B cell (primary cell): ENCODE data around the gene CHRNA4. TPM values are rescaled to one million over a fixed set of nuclear protein-coding genes. Genes with fewer than 3 reads are reported as not detected.

Experiments
- ATAC-seq: fragments of 200-7000 bp; cut with Tn5 transposase; one replicate; pipeline ENCODE4 v1.10.0; 2021; ENCODE audit warnings: low read depth, mild to moderate bottlenecking, moderate number of reproducible peaks, moderate library complexity
- CTCF ChIA-PET: fragments of 350-600 bp; sonication (Branson Sonifier 250); formaldehyde crosslinking; loops from one replicate; lab custom pipeline; 2021; ENCODE audit warnings: antibody characterized with exemption, inconsistent platforms; lab: Charles Lee
- POLR2A ChIA-PET: fragments of 350-600 bp; sonication (Branson Sonifier 250); formaldehyde crosslinking; loops from one replicate; lab custom pipeline; 2021; ENCODE audit warnings: antibody characterized with exemption; lab: Charles Lee
- DNase-seq: peaks from one replicate; pipeline ENCODE4 v3.0.0; 2013
- H2AFZ ChIP-seq: 2 replicates; pipeline ENCODE4 v1.6.1; 2012; ENCODE audit warnings: mild to moderate bottlenecking, low read depth, low read length; ENCODE audit not compliant: insufficient read depth, poor library complexity, severe bottlenecking
- H3K27ac ChIP-seq, 2 donors: 1 replicate in 1 of 2; 2 replicates in 1 of 2; pipeline ENCODE4 v1.5.1; 2012 to 2013; ENCODE audit warnings: low read length in 2 of 2, mild to moderate bottlenecking in 2 of 2, moderate library complexity in 1 of 2
- H3K27me3 ChIP-seq, 4 experiments: fragments of 200-600 bp in 1 of 4; sonication (generic) in 1 of 4; replicated peaks in 1 of 4; 1 replicate in 2 of 4; 2 replicates in 2 of 4; pipeline versions ENCODE4 v1.6.1 to v1.7.0; 2013 to 2016; ENCODE audit warnings: low read length in 3 of 4, mild to moderate bottlenecking in 2 of 4, mixed read lengths in 1 of 4, moderate library complexity in 1 of 4; ENCODE audit not compliant: insufficient read depth in 4 of 4, control insufficient read depth in 3 of 4; ENCODE audit errors: control extremely low read depth in 1 of 4
- H3K36me3 ChIP-seq, 2 experiments: replicated peaks in 1 of 2; 1 replicate in 1 of 2; 2 replicates in 1 of 2; pipeline versions ENCODE4 v1.6.1 to v1.7.1; 2013; ENCODE audit warnings: low read length in 1 of 2; ENCODE audit not compliant: insufficient read depth in 2 of 2, control insufficient read depth in 1 of 2; ENCODE audit errors: control extremely low read depth in 1 of 2, extremely low read depth in 1 of 2
- H3K4me1 ChIP-seq, 2 donors: fragments of 200-600 bp in 1 of 2; sonication (generic) in 1 of 2; 1 replicate in 1 of 2; 2 replicates in 1 of 2; pipeline versions ENCODE4 v1.5.1 to v1.6.1; 2013 to 2017; ENCODE audit warnings: low read length in 2 of 2; ENCODE audit not compliant: control insufficient read depth in 2 of 2, insufficient read depth in 2 of 2
- H3K4me2 ChIP-seq: replicated peaks from 2 replicates; pipeline ENCODE3; 2012; ENCODE audit warnings: mild to moderate bottlenecking, low read depth, low read length; ENCODE audit not compliant: poor library complexity, severe bottlenecking
- H3K4me3 ChIP-seq, 5 experiments: fragments of 200-600 bp in 1 of 5; sonication (generic) in 1 of 5; 1 replicate in 3 of 5; 2 replicates in 2 of 5; pipeline versions ENCODE4 v1.5.1 to v1.7.0; 2011 to 2016; ENCODE audit warnings: low read length in 4 of 5, mild to moderate bottlenecking in 4 of 5, low read depth in 2 of 5, control low read depth in 1 of 5, moderate library complexity in 1 of 5; ENCODE audit not compliant: insufficient read depth in 1 of 5; ENCODE audit errors: control extremely low read depth in 1 of 5, extremely low read depth in 1 of 5
- H3K79me2 ChIP-seq: fragments of 200-600 bp; sonication (generic); one replicate; pipeline ENCODE4 v1.6.0; 2016; ENCODE audit warnings: low read length; ENCODE audit not compliant: control insufficient read depth, insufficient read depth
- H3K9ac ChIP-seq: fragments of 200-600 bp; sonication (generic); 2 replicates; pipeline ENCODE4 v1.6.1; 2017; ENCODE audit warnings: mild to moderate bottlenecking, low read length, moderate library complexity
- H3K9me3 ChIP-seq, 3 donors: one replicate each; pipeline versions ENCODE4 v1.6.1 to v1.7.1; 2013; ENCODE audit warnings: low read length in 2 of 3; ENCODE audit not compliant: control insufficient read depth in 2 of 3, insufficient read depth in 1 of 3; ENCODE audit errors: control extremely low read depth in 1 of 3
- H4K20me1 ChIP-seq: 2 replicates; pipeline ENCODE4 v1.6.0; 2012; ENCODE audit warnings: mild to moderate bottlenecking, low read length; ENCODE audit not compliant: insufficient read depth, control insufficient read depth, poor library complexity, severe bottlenecking
- H3K27ac Mint-ChIP-seq: one replicate; pipeline ENCODE4 v1.8.0; 2021; ENCODE audit warnings: mixed read lengths
- H3K27me3 Mint-ChIP-seq: one replicate; pipeline ENCODE4 v1.8.0; 2021; ENCODE audit warnings: mixed read lengths
- H3K4me1 Mint-ChIP-seq: one replicate; pipeline ENCODE4 v1.8.0; 2021; ENCODE audit warnings: mixed read lengths
- H3K4me3 Mint-ChIP-seq: one replicate; pipeline ENCODE4 v1.8.0; 2021; ENCODE audit warnings: mixed read lengths
- H3K9me3 Mint-ChIP-seq: one replicate; pipeline ENCODE4 v1.8.0; 2022; ENCODE audit warnings: mixed read lengths; ENCODE audit not compliant: insufficient read depth
- EZH2 ChIP-seq: IDR thresholded peaks from 2 replicates; pipeline ENCODE4 v1.6.1; 2012; ENCODE audit warnings: borderline replicate concordance, low read depth, mild to moderate bottlenecking, moderate library complexity, low read length; ENCODE audit not compliant: insufficient read depth, poor library complexity, severe bottlenecking
- WGBS: methylation state at CpG from one replicate; pipeline ENCODE4 v1.1.5; 2013; ENCODE audit warnings: missing lambda C conversion rate; ENCODE audit not compliant: insufficient coverage; 5-methylcytosine and 5-hydroxymethylcytosine counted together
- intact Hi-C: fragments of 100-400 bp; cut with micrococcal nuclease; formaldehyde crosslinking; loops from one replicate; pipeline ENCODE4 v1.10.0; 2022
- polyA plus RNA-seq: library from polyadenylated mRNA; depleted of rRNA; stranded (reverse); fragments of >200 nt; gene quantifications from 2 replicates; pipeline ENCODE4 v1.2.3, GENCODE V29; 2012
- total RNA-seq, 2 donors: library from RNA; stranded (reverse); fragments of 120-200 nt in 1 of 2; gene quantifications; 1 replicate in 1 of 2; 2 replicates in 1 of 2; pipeline versions ENCODE4 v1.2.3 to v1.2.4, GENCODE V29; 2013 to 2022
- TF ChIP-seq, protein P1 (sequence below): fragments of 200-600 bp; IDR thresholded peaks from one replicate; pipeline ENCODE4 v1.8.0; 2022; ENCODE audit warnings: antibody characterized with exemption, mild to moderate bottlenecking

CHRNA4 gene
- total and polyA plus RNA-seq, 2 donors (not counting 1 experiment from before 2014, with no cell fraction given): not detected

DNA sequence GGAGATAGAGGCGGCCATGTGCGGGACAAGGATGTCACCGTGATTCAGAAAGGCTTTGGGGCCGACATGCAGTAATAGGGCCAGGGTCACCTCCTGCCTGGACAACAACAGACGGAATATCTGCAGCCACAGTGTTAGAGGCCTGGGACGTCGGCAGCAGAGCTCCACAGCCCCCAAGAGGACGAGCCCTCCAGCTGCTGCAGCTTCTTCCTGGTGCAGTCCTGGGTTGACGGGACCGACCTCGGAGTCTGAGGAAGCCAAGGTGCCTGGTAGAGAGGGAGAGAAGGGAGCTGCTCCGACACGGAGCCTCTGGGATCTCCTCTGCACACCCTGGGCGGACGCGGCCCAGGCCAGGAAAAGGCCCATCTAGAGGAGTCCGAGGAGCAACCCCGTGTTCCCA, 23.2 kb upstream of the CHRNA4 start:
- WGBS: 94% methylated on average over 17 of the region's 18 CpGs
- DNase-seq: no peak
- Histone ChIP-seq H3K4me1 (no peaks in the 10 kb centered on the region), H3K4me2 (no peak overlapping the region), H3K9me3 (peaks cover 0 to 49% (median 16%) of the 10 kb centered on the region in 3 donors), H3K27me3 (peaks cover 0 to 12% (median 0%) of the 10 kb centered on the region in 4 experiments), H3K4me3 (no peak overlapping the region), H3K79me2 (no peaks in the 10 kb centered on the region), H3K36me3 (no peaks in the 10 kb centered on the region), H3K9ac (no peak overlapping the region), H4K20me1 (no peaks in the 10 kb centered on the region), H3K27ac (no peak overlapping the region), H2AFZ (no peak overlapping the region)
- intact Hi-C loops: no loop called here
- TF ChIP-seq, protein P1, sequence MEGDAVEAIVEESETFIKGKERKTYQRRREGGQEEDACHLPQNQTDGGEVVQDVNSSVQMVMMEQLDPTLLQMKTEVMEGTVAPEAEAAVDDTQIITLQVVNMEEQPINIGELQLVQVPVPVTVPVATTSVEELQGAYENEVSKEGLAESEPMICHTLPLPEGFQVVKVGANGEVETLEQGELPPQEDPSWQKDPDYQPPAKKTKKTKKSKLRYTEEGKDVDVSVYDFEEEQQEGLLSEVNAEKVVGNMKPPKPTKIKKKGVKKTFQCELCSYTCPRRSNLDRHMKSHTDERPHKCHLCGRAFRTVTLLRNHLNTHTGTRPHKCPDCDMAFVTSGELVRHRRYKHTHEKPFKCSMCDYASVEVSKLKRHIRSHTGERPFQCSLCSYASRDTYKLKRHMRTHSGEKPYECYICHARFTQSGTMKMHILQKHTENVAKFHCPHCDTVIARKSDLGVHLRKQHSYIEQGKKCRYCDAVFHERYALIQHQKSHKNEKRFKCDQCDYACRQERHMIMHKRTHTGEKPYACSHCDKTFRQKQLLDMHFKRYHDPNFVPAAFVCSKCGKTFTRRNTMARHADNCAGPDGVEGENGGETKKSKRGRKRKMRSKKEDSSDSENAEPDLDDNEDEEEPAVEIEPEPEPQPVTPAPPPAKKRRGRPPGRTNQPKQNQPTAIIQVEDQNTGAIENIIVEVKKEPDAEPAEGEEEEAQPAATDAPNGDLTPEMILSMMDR: no peak
- TF ChIP-seq EZH2: no peak
- POLR2A ChIA-PET: no interaction called here
- peaks cover 8% of the 10 kb centered on the region for H3K9me3 Mint-ChIP-seq
- no peak for ATAC-seq
- H3K4me1 Mint-ChIP-seq: no peaks in the 10 kb centered on the region
- H3K27me3 Mint-ChIP-seq: no peaks in the 10 kb centered on the region
- no peak overlapping the region for H3K4me3 Mint-ChIP-seq
- no peak overlapping the region for H3K27ac Mint-ChIP-seq
- CTCF ChIA-PET: no interaction called here

DNA sequence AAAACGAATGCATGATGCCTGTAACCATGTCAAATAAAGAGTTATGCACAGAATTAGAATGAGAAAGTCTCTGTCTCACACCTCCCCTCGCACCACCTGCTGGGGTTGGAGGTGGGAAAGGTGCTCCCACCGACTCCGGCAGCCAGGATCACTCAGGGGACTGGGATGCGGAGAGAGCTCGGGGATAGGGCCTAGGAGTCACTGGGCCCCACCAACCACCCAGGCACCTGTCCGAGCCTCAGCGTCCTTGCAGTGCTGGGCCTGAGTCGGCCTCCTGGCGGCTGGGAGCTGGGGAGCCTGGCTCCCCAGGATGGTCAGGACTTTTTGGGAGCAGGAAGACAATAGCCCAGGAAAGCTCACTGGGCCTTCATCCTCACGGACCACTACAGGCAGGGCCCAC, 22.4 kb upstream of the CHRNA4 start:
- peaks cover 0 to 49% (median 16%) of the 10 kb centered on the region in 3 donors for H3K9me3 ChIP-seq
- no peaks in the 10 kb centered on the region for H3K4me1 ChIP-seq
- no peak for TF ChIP-seq EZH2
- TF ChIP-seq, protein P1: no peak
- H3K27ac ChIP-seq: no peak overlapping the region
- ATAC-seq (no peak), DNase-seq (no peak)
- H3K79me2 ChIP-seq: no peaks in the 10 kb centered on the region
- H3K4me1 Mint-ChIP-seq: no peaks in the 10 kb centered on the region
- H3K9ac ChIP-seq: no peak overlapping the region
- intact Hi-C loops: no loop called here
- H3K27ac Mint-ChIP-seq: no peak overlapping the region
- peaks cover 0 to 14% (median 0%) of the 10 kb centered on the region in 4 experiments for H3K27me3 ChIP-seq
- H3K27me3 Mint-ChIP-seq: peaks cover 6% of the 10 kb centered on the region
- H3K36me3 ChIP-seq: no peaks in the 10 kb centered on the region
- H3K4me3 Mint-ChIP-seq: no peak overlapping the region
- no peak overlapping the region for H3K4me3 ChIP-seq
- no peak overlapping the region for H3K4me2 ChIP-seq
- ChIA-PET POLR2A (no interaction called here), CTCF (no interaction called here)
- 79% methylated on average over 10 of the region's 11 CpGs for WGBS
- peaks cover 8% of the 10 kb centered on the region for H3K9me3 Mint-ChIP-seq
- no peaks in the 10 kb centered on the region for H4K20me1 ChIP-seq
- H2AFZ ChIP-seq: no peak overlapping the region
